SH-SY5Y (cell line): ENCODE measurements around the gene GALNT13.

ENCODE experiments used
- GATA2 ChIP-seq: IDR thresholded peaks from 2 replicates; pipeline ENCODE4 v1.6.1; 2011; ENCODE audit warnings: mild to moderate bottlenecking, low read depth, low read length
- GATA3 ChIP-seq: IDR thresholded peaks from 2 replicates; pipeline ENCODE4 v1.6.1; 2011; ENCODE audit warnings: low read depth, mild to moderate bottlenecking, low read length, moderate library complexity

DNA sequence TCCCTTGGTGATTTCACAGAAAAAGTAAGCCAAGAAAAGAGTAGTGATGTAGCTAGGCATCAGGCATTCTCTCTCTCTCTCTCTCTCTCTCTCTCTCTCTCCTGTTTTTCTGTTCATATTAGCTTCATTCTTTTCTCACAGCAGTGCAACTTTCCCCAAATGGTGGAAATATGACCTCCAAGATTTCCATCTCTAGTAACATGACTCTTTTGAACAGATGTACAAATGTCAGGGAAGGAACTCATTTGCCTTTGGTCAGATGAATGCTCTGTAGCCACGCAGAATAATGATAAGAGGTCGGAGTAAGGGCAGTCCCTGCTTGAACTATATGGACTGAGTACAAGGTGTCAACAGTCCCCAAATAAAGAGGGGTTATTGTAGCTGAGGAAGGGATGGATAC is 316.2 kb downstream of the GALNT13 start:
- TF ChIP-seq GATA2 (no peak), GATA3 (no peak)
